GM23338 (cell line): ENCODE measurements around the gene CACNB4. TPM values are rescaled to one million over a fixed set of nuclear protein-coding genes. Genes with fewer than 3 reads are reported as not detected.

ENCODE experiments used
- ATAC-seq: fragments of 200-7000 bp; cut with Tn5 transposase; 3 replicates; pipeline ENCODE4 v1.9.1; 2020
- DNase-seq: peaks from one replicate; pipeline ENCODE4 v3.0.0-alpha.2; 2015; ENCODE audit warnings: low spot score
- H2AFZ ChIP-seq: fragments of 200-600 bp; sonication (generic); 2 replicates; pipeline ENCODE4 v1.8.0; 2016; ENCODE audit warnings: antibody characterized with exemption, mild to moderate bottlenecking, moderate library complexity
- H3F3A ChIP-seq: fragments of 200-600 bp; sonication (generic); replicated peaks from 2 replicates; pipeline ENCODE4 v1.8.0; 2017; ENCODE audit warnings: antibody characterized with exemption, mixed run types, low read depth
- H3K27ac ChIP-seq: fragments of 200-600 bp; sonication (generic); 2 replicates; pipeline ENCODE4 v1.6.1; 2016; ENCODE audit warnings: low read depth
- H3K27me3 ChIP-seq: fragments of 200-600 bp; sonication (generic); 2 replicates; pipeline ENCODE4 v1.8.0; 2016; ENCODE audit warnings: mild to moderate bottlenecking, mixed run types, moderate library complexity; ENCODE audit not compliant: insufficient read depth
- H3K36me3 ChIP-seq: fragments of 200-600 bp; sonication (generic); 2 replicates; pipeline ENCODE4 v1.8.0; 2016; ENCODE audit warnings: mild to moderate bottlenecking; ENCODE audit not compliant: insufficient read depth
- H3K4me1 ChIP-seq: fragments of 200-600 bp; sonication (generic); 2 replicates; pipeline ENCODE4 v1.8.0; 2016; ENCODE audit warnings: mild to moderate bottlenecking, moderate library complexity; ENCODE audit not compliant: insufficient read depth
- H3K4me2 ChIP-seq: fragments of 200-600 bp; sonication (generic); 2 replicates; pipeline ENCODE4 v1.7.1; 2017; ENCODE audit warnings: mixed run types
- H3K4me3 ChIP-seq: fragments of 200-600 bp; sonication (generic); 2 replicates; pipeline ENCODE4 v1.6.1; 2016; ENCODE audit warnings: mixed run types
- H3K79me2 ChIP-seq: fragments of 200-600 bp; sonication (generic); replicated peaks from 2 replicates; pipeline ENCODE4 v1.8.0; 2017; ENCODE audit warnings: mild to moderate bottlenecking; ENCODE audit not compliant: insufficient read depth
- H3K9me2 ChIP-seq: fragments of 200-600 bp; sonication (generic); 2 replicates; pipeline ENCODE4 v1.8.0; 2017; ENCODE audit not compliant: insufficient read depth
- H4K20me1 ChIP-seq: fragments of 200-600 bp; sonication (generic); replicated peaks from 2 replicates; pipeline ENCODE4 v1.8.0; 2017; ENCODE audit warnings: mild to moderate bottlenecking; ENCODE audit not compliant: insufficient read depth
- H3K27ac Mint-ChIP-seq: 2 replicates; pipeline ENCODE4 v1.8.0; 2020; ENCODE audit warnings: inconsistent platforms, mild to moderate bottlenecking, moderate library complexity, mixed read lengths
- H3K27me3 Mint-ChIP-seq: 3 replicates; pipeline ENCODE4 v1.8.0; 2022; ENCODE audit warnings: low read depth, mild to moderate bottlenecking, moderate library complexity, mixed read lengths, inconsistent platforms; ENCODE audit not compliant: insufficient read depth, poor library complexity
- H3K36me3 Mint-ChIP-seq: 3 replicates; pipeline ENCODE4 v1.8.0; 2021; ENCODE audit warnings: low read depth, mild to moderate bottlenecking, inconsistent platforms, moderate library complexity, mixed read lengths
- H3K4me1 Mint-ChIP-seq: 3 replicates; pipeline ENCODE4 v1.8.0; 2020; ENCODE audit warnings: mild to moderate bottlenecking, inconsistent platforms, mixed read lengths
- H3K4me3 Mint-ChIP-seq: 3 replicates; pipeline ENCODE4 v1.8.0; 2021; ENCODE audit warnings: moderate library complexity, mild to moderate bottlenecking, inconsistent platforms, mixed read lengths
- H3K9me3 Mint-ChIP-seq: 3 replicates; pipeline ENCODE4 v1.8.0; 2020; ENCODE audit warnings: moderate library complexity, mild to moderate bottlenecking, inconsistent platforms, mixed read lengths
- CREB1 ChIP-seq: fragments of 250-450 bp; sonication (Bioruptor Pico); IDR thresholded peaks from 2 replicates; pipeline ENCODE4 v1.5.0; 2020; ENCODE audit warnings: low read depth, mild to moderate bottlenecking, moderate library complexity
- ETS1 ChIP-seq: IDR thresholded peaks from 2 replicates; pipeline ENCODE4 v1.6.1; 2016; ENCODE audit warnings: antibody characterized with exemption
- EZH2 ChIP-seq: fragments of 200-600 bp; sonication (generic); IDR thresholded peaks from one replicate; pipeline ENCODE4 v1.8.0; 2017; ENCODE audit warnings: antibody characterized with exemption, mild to moderate bottlenecking, low read depth; ENCODE audit not compliant: unreplicated experiment
- EZH2phosphoT487 ChIP-seq: fragments of 200-600 bp; sonication (generic); IDR thresholded peaks from one replicate; pipeline ENCODE4 v1.8.1; 2018; ENCODE audit warnings: antibody characterized with exemption; ENCODE audit not compliant: unreplicated experiment
- JUNB ChIP-seq: IDR thresholded peaks from one replicate; pipeline ENCODE4 v1.6.1; 2016; ENCODE audit warnings: antibody characterized with exemption; ENCODE audit not compliant: unreplicated experiment
- NANOG ChIP-seq: IDR thresholded peaks from 2 replicates; pipeline ENCODE4 v1.6.1; 2016; ENCODE audit warnings: antibody characterized with exemption, borderline replicate concordance
- POLR2AphosphoS5 ChIP-seq: IDR thresholded peaks from 2 replicates; pipeline ENCODE4 v1.6.1; 2016; ENCODE audit warnings: antibody characterized with exemption, low read depth
- STAT1 ChIP-seq: IDR thresholded peaks from one replicate; pipeline ENCODE4 v1.6.1; 2016; ENCODE audit warnings: antibody characterized with exemption; ENCODE audit not compliant: unreplicated experiment
- ZNF114 ChIP-seq: fragments of 250-450 bp; sonication (Bioruptor Pico); IDR thresholded peaks from 2 replicates; pipeline ENCODE4 v1.5.0; 2020; ENCODE audit warnings: mild to moderate bottlenecking, moderate library complexity
- ZNF331 ChIP-seq: fragments of 250-450 bp; sonication (Bioruptor Pico); IDR thresholded peaks from 2 replicates; pipeline ENCODE4 v1.5.0; 2020; ENCODE audit warnings: low read depth, mild to moderate bottlenecking, moderate library complexity
- ZNF462 ChIP-seq: fragments of 250-450 bp; sonication (Bioruptor Pico); IDR thresholded peaks from 2 replicates; pipeline ENCODE4 v1.5.0; 2020; ENCODE audit warnings: mild to moderate bottlenecking, moderate library complexity
- polyA plus RNA-seq: library from polyadenylated mRNA; unstranded; fragments of >200 nt; fragmentation: Nextera tagmentation; extraction: Ambion mirVana; gene quantifications from 2 replicates; pipeline ENCODE4 v1.2.1, GENCODE V29; 2016
- total RNA-seq: library from RNA; depleted of rRNA; stranded (reverse); fragments of >200 nt; shearing (Covaris generic); gene quantifications from 2 replicates; pipeline ENCODE4 v1.2.3, GENCODE V29; 2014
- TF ChIP-seq, protein P1 (sequence below), 2 experiments: fragments of 200-600 bp in 1 of 2; sonication (generic) in 1 of 2; conservative IDR thresholded peaks; 2 replicates each; pipeline versions ENCODE4 v1.5.1 to v1.6.1; 2016 to 2017; ENCODE audit warnings: antibody characterized with exemption in 2 of 2, low read depth in 2 of 2, mild to moderate bottlenecking in 2 of 2, moderate library complexity in 1 of 2
- TF ChIP-seq, protein P2 (sequence below): IDR thresholded peaks from one replicate; pipeline ENCODE4 v1.6.1; 2018; ENCODE audit warnings: antibody characterized with exemption; ENCODE audit not compliant: unreplicated experiment

CACNB4 gene
- total and polyA plus RNA-seq, 2 experiments from 2014 or later: 4.0 to 9.8 TPM

- no peak for ATAC-seq
- Histone ChIP-seq H3K4me1 (no peaks in the 10 kb centered on the region; the same call in 1 of the 2 replicates), H3K4me3 (no peak overlapping the region), H3K27me3 (no peaks in the 10 kb centered on the region), H3K27ac (no peak overlapping the region), H3K9me2 (peaks cover 7% of the 10 kb centered on the region; the same call in 1 of the 2 replicates), H4K20me1 (no peaks in the 10 kb centered on the region; the same call in 1 of the 2 replicates), H3K36me3 (no peaks in the 10 kb centered on the region), H3K4me2 (no peak overlapping the region), H3K79me2 (no peaks in the 10 kb centered on the region), H3F3A (no peaks in the 10 kb centered on the region), H2AFZ (no peak overlapping the region)
- H3K9me3 Mint-ChIP-seq: no peaks in the 10 kb centered on the region
- H3K27ac Mint-ChIP-seq: no peak overlapping the region
- no peak for DNase-seq
- no peaks in the 10 kb centered on the region for H3K36me3 Mint-ChIP-seq
- peaks cover 14% of the 10 kb centered on the region for H3K4me1 Mint-ChIP-seq
- peaks cover 8% of the 10 kb centered on the region for H3K27me3 Mint-ChIP-seq
- TF ChIP-seq ZNF114 (no peak), JUNB (no peak), ZNF462 (CRISPR knock-in tag) (no peak), ZNF331 (no peak), CREB1 (CRISPR knock-in tag) (no peak), EZH2 (no peak), POLR2AphosphoS5 (no peak), EZH2phosphoT487 (no peak), STAT1 (no peak), NANOG (no peak), ETS1 (no peak)
- TF ChIP-seq, protein P1, sequence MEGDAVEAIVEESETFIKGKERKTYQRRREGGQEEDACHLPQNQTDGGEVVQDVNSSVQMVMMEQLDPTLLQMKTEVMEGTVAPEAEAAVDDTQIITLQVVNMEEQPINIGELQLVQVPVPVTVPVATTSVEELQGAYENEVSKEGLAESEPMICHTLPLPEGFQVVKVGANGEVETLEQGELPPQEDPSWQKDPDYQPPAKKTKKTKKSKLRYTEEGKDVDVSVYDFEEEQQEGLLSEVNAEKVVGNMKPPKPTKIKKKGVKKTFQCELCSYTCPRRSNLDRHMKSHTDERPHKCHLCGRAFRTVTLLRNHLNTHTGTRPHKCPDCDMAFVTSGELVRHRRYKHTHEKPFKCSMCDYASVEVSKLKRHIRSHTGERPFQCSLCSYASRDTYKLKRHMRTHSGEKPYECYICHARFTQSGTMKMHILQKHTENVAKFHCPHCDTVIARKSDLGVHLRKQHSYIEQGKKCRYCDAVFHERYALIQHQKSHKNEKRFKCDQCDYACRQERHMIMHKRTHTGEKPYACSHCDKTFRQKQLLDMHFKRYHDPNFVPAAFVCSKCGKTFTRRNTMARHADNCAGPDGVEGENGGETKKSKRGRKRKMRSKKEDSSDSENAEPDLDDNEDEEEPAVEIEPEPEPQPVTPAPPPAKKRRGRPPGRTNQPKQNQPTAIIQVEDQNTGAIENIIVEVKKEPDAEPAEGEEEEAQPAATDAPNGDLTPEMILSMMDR (conservative IDR thresholded peaks at IDR 0.05; ENCODE audit: low read depth in 2 of 2): no peak
- TF ChIP-seq, protein P2, sequence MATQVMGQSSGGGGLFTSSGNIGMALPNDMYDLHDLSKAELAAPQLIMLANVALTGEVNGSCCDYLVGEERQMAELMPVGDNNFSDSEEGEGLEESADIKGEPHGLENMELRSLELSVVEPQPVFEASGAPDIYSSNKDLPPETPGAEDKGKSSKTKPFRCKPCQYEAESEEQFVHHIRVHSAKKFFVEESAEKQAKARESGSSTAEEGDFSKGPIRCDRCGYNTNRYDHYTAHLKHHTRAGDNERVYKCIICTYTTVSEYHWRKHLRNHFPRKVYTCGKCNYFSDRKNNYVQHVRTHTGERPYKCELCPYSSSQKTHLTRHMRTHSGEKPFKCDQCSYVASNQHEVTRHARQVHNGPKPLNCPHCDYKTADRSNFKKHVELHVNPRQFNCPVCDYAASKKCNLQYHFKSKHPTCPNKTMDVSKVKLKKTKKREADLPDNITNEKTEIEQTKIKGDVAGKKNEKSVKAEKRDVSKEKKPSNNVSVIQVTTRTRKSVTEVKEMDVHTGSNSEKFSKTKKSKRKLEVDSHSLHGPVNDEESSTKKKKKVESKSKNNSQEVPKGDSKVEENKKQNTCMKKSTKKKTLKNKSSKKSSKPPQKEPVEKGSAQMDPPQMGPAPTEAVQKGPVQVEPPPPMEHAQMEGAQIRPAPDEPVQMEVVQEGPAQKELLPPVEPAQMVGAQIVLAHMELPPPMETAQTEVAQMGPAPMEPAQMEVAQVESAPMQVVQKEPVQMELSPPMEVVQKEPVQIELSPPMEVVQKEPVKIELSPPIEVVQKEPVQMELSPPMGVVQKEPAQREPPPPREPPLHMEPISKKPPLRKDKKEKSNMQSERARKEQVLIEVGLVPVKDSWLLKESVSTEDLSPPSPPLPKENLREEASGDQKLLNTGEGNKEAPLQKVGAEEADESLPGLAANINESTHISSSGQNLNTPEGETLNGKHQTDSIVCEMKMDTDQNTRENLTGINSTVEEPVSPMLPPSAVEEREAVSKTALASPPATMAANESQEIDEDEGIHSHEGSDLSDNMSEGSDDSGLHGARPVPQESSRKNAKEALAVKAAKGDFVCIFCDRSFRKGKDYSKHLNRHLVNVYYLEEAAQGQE: no peak
- H3K4me3 Mint-ChIP-seq: no peak overlapping the region
These were observed 20.8 kb downstream of the CACNB4 start for GRCh38 chr2:152078023-152078422.
